ENCODE measurements around the gene MTFR2.

The MTFR2 gene

DNA sequence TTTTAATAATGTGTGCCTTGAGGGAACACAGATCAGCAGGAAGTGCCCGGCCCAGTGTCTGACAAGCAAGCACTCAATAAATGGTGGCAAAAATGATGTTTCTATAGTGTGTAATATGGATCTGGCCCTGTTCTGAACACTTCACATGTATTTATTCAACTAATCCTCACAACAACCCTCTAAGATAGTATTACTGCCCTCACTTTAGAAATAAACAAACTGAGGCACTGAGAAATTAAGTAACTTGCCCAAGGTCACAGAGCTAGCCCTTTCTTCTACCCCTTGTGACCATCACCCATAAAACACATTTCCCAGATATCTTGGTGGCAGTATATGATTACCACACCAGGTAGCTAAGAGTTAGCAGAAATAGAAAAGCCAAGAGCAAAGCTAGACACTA, 12.8 kb upstream of the MTFR2 start:
- TF ChIP-seq YY1 (IDR thresholded peaks at IDR 0.05; ENCODE audit: low read depth) (no peak), FOXM1 (IDR thresholded peaks at IDR 0.05; ENCODE audit: borderline replicate concordance, low read depth) (no peak), TAF1 (IDR thresholded peaks at IDR 0.05; ENCODE audit: low read depth) (no peak), TCF12 (IDR thresholded peaks at IDR 0.05; ENCODE audit: low read depth) (no peak), NFIC (IDR thresholded peaks at IDR 0.05) (no peak), EGR1 (IDR thresholded peaks at IDR 0.05) (no peak), CEBPB (IDR thresholded peaks at IDR 0.05) (no peak), USF1 (IDR thresholded peaks at IDR 0.05) (no peak), ZBTB7A (IDR thresholded peaks at IDR 0.05; ENCODE audit: low read depth) (no peak), RAD21 (IDR thresholded peaks at IDR 0.05; ENCODE audit: low read depth) (no peak), CREB1 (IDR thresholded peaks at IDR 0.05; ENCODE audit: low read depth) (no peak), EP300 (IDR thresholded peaks at IDR 0.05; ENCODE audit: borderline replicate concordance) (no peak), REST (IDR thresholded peaks at IDR 0.05; ENCODE audit: low read depth) (no peak), TEAD4 (IDR thresholded peaks at IDR 0.05) (no peak)
- TF ChIP-seq, protein P1, sequence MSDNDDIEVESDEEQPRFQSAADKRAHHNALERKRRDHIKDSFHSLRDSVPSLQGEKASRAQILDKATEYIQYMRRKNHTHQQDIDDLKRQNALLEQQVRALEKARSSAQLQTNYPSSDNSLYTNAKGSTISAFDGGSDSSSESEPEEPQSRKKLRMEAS (IDR thresholded peaks at IDR 0.05), result no peak

GRCh38 chr6:136254851-136255466, 4.8 kb upstream of the MTFR2 start:
- TF ChIP-seq EGR1 (IDR thresholded peaks at IDR 0.05) (no peak), FOXM1 (IDR thresholded peaks at IDR 0.05; ENCODE audit: borderline replicate concordance, low read depth) (no peak), CEBPB (IDR thresholded peaks at IDR 0.05) (no peak), CREB1 (IDR thresholded peaks at IDR 0.05; ENCODE audit: low read depth) (no peak), TEAD4 (IDR thresholded peaks at IDR 0.05) (no peak), TAF1 (IDR thresholded peaks at IDR 0.05; ENCODE audit: low read depth) (no peak), YY1 (IDR thresholded peaks at IDR 0.05; ENCODE audit: low read depth) (no peak), REST (IDR thresholded peaks at IDR 0.05; ENCODE audit: low read depth) (no peak), USF1 (IDR thresholded peaks at IDR 0.05) (no peak), NFIC (IDR thresholded peaks at IDR 0.05) (no peak), ZBTB7A (IDR thresholded peaks at IDR 0.05; ENCODE audit: low read depth) (no peak)
- TF ChIP-seq, protein P1 (IDR thresholded peaks at IDR 0.05), result no peak

DNA sequence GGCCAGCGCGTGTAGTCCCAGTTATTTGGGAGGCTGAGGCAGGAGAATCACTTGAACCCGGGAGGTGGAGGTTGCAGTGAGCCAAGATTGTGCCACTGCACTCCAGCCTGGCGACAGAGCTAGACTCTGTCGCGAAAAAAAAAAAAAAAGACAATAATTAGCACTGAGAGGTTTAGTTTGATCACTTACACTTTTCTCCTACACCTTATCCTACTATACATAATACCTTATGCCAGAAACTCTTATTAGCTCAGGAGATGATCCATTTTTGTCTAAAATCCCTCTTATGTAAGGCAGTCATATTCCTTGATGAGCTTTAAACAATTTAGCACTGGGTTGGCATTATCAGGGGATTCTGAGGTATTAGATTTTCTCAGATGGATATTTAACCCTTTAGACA, 3.6 kb upstream of the MTFR2 start:
- no peak for TF ChIP-seq TCF12 (IDR thresholded peaks at IDR 0.05; ENCODE audit: low read depth)
- TF ChIP-seq NFIC (IDR thresholded peaks at IDR 0.05), result no peak
- no peak for TF ChIP-seq TAF1 (IDR thresholded peaks at IDR 0.05; ENCODE audit: low read depth)
- no peak for TF ChIP-seq CREB1 (IDR thresholded peaks at IDR 0.05; ENCODE audit: low read depth)
- no peak for TF ChIP-seq REST (IDR thresholded peaks at IDR 0.05; ENCODE audit: low read depth)
- TF ChIP-seq, protein P1 (IDR thresholded peaks at IDR 0.05), result no peak

GRCh38 chr6:136252441-136252840, 2.3 kb upstream of the MTFR2 start:
- TF ChIP-seq FOXM1 (IDR thresholded peaks at IDR 0.05; ENCODE audit: borderline replicate concordance, low read depth), result no peak
- no peak for TF ChIP-seq EGR1 (IDR thresholded peaks at IDR 0.05)
- TF ChIP-seq EP300 (IDR thresholded peaks at IDR 0.05; ENCODE audit: borderline replicate concordance), result no peak
- TF ChIP-seq NFIC (IDR thresholded peaks at IDR 0.05), result no peak
- TF ChIP-seq USF1 (IDR thresholded peaks at IDR 0.05), result no peak
- no peak for TF ChIP-seq RAD21 (IDR thresholded peaks at IDR 0.05; ENCODE audit: low read depth)
- TF ChIP-seq TCF12 (IDR thresholded peaks at IDR 0.05; ENCODE audit: low read depth), result no peak
- no peak for TF ChIP-seq YY1 (IDR thresholded peaks at IDR 0.05; ENCODE audit: low read depth)
- no peak for TF ChIP-seq TAF1 (IDR thresholded peaks at IDR 0.05; ENCODE audit: low read depth)
- TF ChIP-seq REST (IDR thresholded peaks at IDR 0.05; ENCODE audit: low read depth), result no peak

Data from Ishikawa (cell line).